NCI-H1105 treated with DMSO at 0.1 percent for 48 hours (cell line): Measurements from ENCODE around the gene CCBE1.
"Not testable (repeated sequence)": the region's sequence is repeated elsewhere in the genome, so short reads cannot be mapped to it uniquely, and the experiment has no call there.

Source experiments
- DNase-seq: peaks from one replicate; lab custom pipeline; 2025; lab: John Stamatoyannopoulos, UW

The CCBE1 gene

GRCh38 chr18:59715445-59715844, 18.2 kb upstream of the CCBE1 start:
- no peak for DNase-seq

- DNase-seq, result not testable (repeated sequence)
These were observed 16.9 kb upstream of the CCBE1 start for GRCh38 chr18:59714096-59714495.

- DNase-seq, result peak; percentile 90
These were observed 15.1 kb upstream of the CCBE1 start for GRCh38 chr18:59712311-59712710.

- no peak for DNase-seq
These were observed 11.8 kb upstream of the CCBE1 start for GRCh38 chr18:59708988-59709387.

GRCh38 chr18:59707306-59707705, 10.1 kb upstream of the CCBE1 start:
- DNase-seq, result no peak

GRCh38 chr18:59706499-59706898, 9.3 kb upstream of the CCBE1 start:
- no peak for DNase-seq

GRCh38 chr18:59705145-59705544, 7.9 kb upstream of the CCBE1 start:
- no peak for DNase-seq

- no peak for DNase-seq
These were observed 6.9 kb upstream of the CCBE1 start for GRCh38 chr18:59704146-59704545.

- no peak for DNase-seq
These were observed 4.0 kb upstream of the CCBE1 start for GRCh38 chr18:59701272-59701671.

- DNase-seq, result no peak
These were observed 3.3 kb upstream of the CCBE1 start for GRCh38 chr18:59700535-59700967.

- peak; percentile 42 for DNase-seq
These were observed 2.7 kb upstream of the CCBE1 start for GRCh38 chr18:59699750-59700534.

- DNase-seq, result no peak
These were observed 1.8 kb upstream of the CCBE1 start for GRCh38 chr18:59699061-59699460.

- DNase-seq, result peak; percentile 32
These were observed 650 bp downstream of the CCBE1 start for GRCh38 chr18:59696311-59697235.

GRCh38 chr18:59695551-59695950, 1.7 kb downstream of the CCBE1 start:
- DNase-seq, result no peak

- DNase-seq, result no peak
These were observed 2.4 kb downstream of the CCBE1 start for GRCh38 chr18:59694824-59695223.

GRCh38 chr18:59691996-59692395, 5.2 kb downstream of the CCBE1 start:
- DNase-seq, result no peak

- DNase-seq, result peak; percentile 72
These were observed 6.2 kb downstream of the CCBE1 start for GRCh38 chr18:59690996-59691395.

- DNase-seq, result peak; percentile 95
These were observed 6.8 kb downstream of the CCBE1 start for GRCh38 chr18:59690186-59690982.

- DNase-seq, result no peak
These were observed 7.5 kb downstream of the CCBE1 start for GRCh38 chr18:59689756-59690155.

GRCh38 chr18:59686260-59686659, 11.0 kb downstream of the CCBE1 start:
- DNase-seq, result no peak

GRCh38 chr18:59685501-59685900, 11.7 kb downstream of the CCBE1 start:
- no peak for DNase-seq

GRCh38 chr18:59684777-59685176, 12.4 kb downstream of the CCBE1 start:
- no peak for DNase-seq
